ENCODE measurements around the gene SWI5.

DNA sequence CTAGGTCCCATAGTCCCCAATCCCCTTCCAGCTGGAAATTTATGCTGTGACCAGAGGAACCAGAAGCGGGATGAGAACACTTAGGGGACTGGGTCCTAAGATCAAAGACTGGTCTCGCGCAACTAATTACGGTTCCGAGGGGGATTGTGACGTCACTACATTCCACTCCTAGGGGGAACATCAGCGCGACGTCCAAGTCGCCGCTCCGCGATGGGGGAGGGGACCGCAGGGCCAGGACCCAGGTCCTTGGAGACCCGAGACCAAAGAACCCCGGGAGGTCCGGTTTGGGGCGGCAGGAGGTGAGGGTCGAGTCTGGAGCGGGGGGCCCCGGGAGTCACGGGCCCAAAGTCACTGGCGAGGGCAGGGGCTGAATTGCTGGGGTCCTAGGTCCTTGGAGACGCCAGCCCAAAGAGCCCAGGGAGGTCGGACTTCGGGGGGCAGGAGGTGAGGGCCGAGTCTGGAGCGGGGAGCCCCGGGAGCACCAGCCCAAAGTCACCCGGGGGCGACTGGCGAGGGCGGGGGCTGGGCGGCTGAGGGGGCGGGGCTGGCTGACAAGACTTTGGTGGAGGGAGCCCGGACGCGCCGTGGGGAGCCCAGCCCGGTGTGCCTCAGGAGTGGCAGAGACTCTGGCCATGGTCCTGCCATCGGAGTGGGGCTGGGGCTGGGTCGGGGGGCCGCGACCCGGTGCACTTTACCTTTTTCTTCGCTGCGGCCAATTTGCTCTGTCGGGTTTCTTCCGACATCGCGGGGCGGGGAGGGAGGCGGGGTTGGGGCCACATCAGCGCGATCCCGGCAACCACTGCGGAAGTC lies 673 bp upstream of the SWI5 start, which contains the start of gene GOLGA2:
- TF ChIP-seq GATA2 (IDR thresholded peaks at IDR 0.05; ENCODE audit: low read depth, low read length), result no peak
- TF ChIP-seq GATA3 (IDR thresholded peaks at IDR 0.05; ENCODE audit: low read depth, low read length), result no peak

Measured in SH-SY5Y (cell line).